BJ (cell line): ENCODE measurements around the gene STX10. TPM values are rescaled to one million over a fixed set of nuclear protein-coding genes. Genes with fewer than 3 reads are reported as not detected.

ENCODE experiments used
- CTCF ChIA-PET: fragments of 350-600 bp; formaldehyde crosslinking; extraction: SDS; loops from one replicate; lab custom pipeline; 2021; ENCODE audit warnings: antibody characterized with exemption, inconsistent platforms; lab: Yijun Ruan, JAX
- POLR2A ChIA-PET: fragments of 300-600 bp; sonication (Branson Sonifier 250); formaldehyde crosslinking; extraction: SDS; loops from one replicate; lab custom pipeline; 2021; ENCODE audit warnings: antibody characterized with exemption; lab: Charles Lee
- DNase-seq: peaks from one replicate; pipeline ENCODE4 v3.0.0-alpha.2; 2011; ENCODE audit warnings: low read depth
- H3K27me3 ChIP-seq: 2 replicates; pipeline ENCODE4 v1.6.0; 2011; ENCODE audit warnings: low read length; ENCODE audit not compliant: control insufficient read depth, insufficient read depth
- H3K36me3 ChIP-seq: 2 replicates; pipeline ENCODE4 v1.5.1; 2011; ENCODE audit warnings: low read length; ENCODE audit not compliant: control insufficient read depth, insufficient read depth
- H3K4me3 ChIP-seq: 2 replicates; pipeline ENCODE4 v1.5.1; 2011; ENCODE audit warnings: low read depth, mild to moderate bottlenecking, control low read depth, low read length
- polyA plus RNA-seq: library from polyadenylated mRNA; depleted of rRNA; stranded (reverse); fragments of >200 nt; gene quantifications from 2 replicates; pipeline ENCODE4 v1.2.3, GENCODE V29; 2011
- TF ChIP-seq, protein P1 (sequence below): IDR thresholded peaks from 2 replicates; pipeline ENCODE4 v1.5.1; 2011; ENCODE audit warnings: low read depth, mild to moderate bottlenecking, control low read depth, inconsistent platforms, low read length, moderate library complexity; ENCODE audit not compliant: insufficient read depth

STX10 gene
- polyA plus RNA-seq, 1 experiment = 73.1 TPM

DNA sequence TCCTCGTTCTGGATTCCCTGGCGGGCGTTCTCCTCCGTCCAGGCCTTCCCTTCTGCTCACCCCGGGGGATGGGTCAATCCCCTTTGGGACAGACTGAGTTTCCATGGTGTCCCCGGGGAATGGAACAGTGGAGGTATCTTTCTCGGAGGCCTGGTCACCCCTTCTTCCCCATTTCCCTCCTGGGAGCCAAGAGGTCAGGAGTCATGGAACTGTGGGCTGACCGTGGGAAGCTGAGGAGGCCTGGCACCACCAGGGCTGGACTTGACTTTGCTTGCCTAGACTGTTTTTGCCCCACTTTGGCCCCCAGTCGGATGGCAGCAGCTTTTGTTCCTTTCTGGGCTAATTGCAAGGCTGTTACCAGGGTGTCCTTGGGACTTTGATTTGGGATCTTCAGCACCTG lies 30.1 kb downstream of the STX10 start:
- TF ChIP-seq, protein P1, sequence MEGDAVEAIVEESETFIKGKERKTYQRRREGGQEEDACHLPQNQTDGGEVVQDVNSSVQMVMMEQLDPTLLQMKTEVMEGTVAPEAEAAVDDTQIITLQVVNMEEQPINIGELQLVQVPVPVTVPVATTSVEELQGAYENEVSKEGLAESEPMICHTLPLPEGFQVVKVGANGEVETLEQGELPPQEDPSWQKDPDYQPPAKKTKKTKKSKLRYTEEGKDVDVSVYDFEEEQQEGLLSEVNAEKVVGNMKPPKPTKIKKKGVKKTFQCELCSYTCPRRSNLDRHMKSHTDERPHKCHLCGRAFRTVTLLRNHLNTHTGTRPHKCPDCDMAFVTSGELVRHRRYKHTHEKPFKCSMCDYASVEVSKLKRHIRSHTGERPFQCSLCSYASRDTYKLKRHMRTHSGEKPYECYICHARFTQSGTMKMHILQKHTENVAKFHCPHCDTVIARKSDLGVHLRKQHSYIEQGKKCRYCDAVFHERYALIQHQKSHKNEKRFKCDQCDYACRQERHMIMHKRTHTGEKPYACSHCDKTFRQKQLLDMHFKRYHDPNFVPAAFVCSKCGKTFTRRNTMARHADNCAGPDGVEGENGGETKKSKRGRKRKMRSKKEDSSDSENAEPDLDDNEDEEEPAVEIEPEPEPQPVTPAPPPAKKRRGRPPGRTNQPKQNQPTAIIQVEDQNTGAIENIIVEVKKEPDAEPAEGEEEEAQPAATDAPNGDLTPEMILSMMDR = no peak
- no peak overlapping the region for H3K4me3 ChIP-seq
- POLR2A ChIA-PET = interaction anchor here (1.0 kb wide), 1 partner anchor 8 kb away, joined by 7 read pairs; no protein-coding TSS in a partner anchor
- no peak for DNase-seq
- CTCF ChIA-PET = interaction anchor here (1.1 to 2.3 kb wide), 6 partner anchors 11 to 155 kb away, joined by 4 to 10 read pairs (median 6); partner anchors contain the start of genes IER2 and STX10
- peaks cover 9% of the 10 kb centered on the region for H3K36me3 ChIP-seq
- no peaks in the 10 kb centered on the region for H3K27me3 ChIP-seq

DNA sequence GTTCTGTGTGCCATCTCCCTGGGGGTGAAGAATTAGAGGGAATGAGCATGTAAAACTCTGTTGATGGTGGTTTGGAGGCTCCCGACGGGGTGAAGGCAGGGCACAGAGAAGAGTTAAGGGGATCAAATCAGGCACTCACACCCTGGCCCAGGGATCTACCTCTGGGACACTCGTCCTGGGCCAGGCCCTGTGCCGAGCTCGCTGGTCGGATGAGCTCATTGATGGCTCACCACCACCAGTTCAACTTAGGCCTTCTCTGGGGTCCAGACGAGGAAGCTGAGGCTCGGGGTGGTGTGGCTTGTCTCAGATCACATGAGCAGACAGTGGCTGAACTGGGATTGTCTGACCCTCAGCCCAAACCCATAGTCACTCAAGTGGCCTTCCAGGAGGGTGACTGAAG lies 30.5 kb downstream of the STX10 start:
- peaks cover 8% of the 10 kb centered on the region for H3K36me3 ChIP-seq
- ChIA-PET POLR2A (interaction anchor here (1.0 kb wide), 1 partner anchor 8 kb away, joined by 7 read pairs; no protein-coding TSS in a partner anchor), CTCF (interaction anchor here (1.1 to 2.3 kb wide), 6 partner anchors 11 to 154 kb away, joined by 4 to 10 read pairs (median 6); partner anchors contain the start of genes IER2 and STX10)
- DNase-seq = no peak
- H3K27me3 ChIP-seq = no peaks in the 10 kb centered on the region
- TF ChIP-seq, protein P1 = no peak
- H3K4me3 ChIP-seq = peak overlapping the region; percentile 98

DNA sequence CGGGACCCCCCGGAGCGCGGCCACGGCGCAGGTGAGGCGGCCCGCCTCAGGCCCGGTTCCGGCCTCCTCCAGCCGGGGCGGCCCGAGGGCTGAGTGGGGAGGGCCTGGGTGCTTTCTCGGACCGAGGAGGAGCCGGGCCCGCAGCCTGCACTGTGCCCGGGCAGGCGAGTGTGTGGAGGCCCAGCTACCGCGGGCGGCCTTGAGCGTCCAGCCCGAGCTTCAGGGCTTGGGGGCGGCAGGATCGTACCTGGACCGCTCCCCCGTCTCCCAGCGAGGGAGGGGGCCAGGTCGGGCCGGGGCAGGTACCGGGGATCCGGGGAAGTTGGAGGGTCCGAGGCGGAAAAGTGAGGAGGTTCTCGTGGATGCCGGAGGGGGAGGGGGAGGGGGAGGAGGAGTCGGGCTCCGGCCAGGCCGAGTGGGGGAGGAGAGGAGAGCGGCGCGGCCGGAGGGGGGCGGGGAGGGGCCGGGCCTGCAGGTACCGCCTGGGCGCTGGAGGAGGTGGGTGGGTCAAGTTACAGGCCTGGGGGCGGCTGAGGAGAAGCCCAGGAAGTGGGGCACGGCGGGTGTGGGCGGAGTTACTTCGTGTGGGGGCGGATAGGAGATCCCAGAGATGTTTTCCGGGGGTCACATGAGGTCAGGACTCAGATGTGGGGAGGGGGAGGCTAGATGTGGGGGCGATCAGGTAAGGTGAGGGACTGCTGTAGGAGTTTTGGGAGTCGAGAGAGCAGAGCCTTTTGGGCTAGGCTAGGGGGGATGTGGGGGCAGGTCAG lies 31.6 kb downstream of the STX10 start:
- ChIA-PET CTCF (interaction anchor here (0.7 to 2.3 kb wide), 9 partner anchors 12 to 153 kb away, joined by 3 to 10 read pairs (median 5); partner anchors contain the start of genes IER2 and STX10), POLR2A (interaction anchor here (1.0 kb wide), 1 partner anchor 9 kb away, joined by 7 read pairs; no protein-coding TSS in a partner anchor)
- DNase-seq = no peak
- peaks cover 6% of the 10 kb centered on the region for H3K36me3 ChIP-seq
- TF ChIP-seq, protein P1 = no peak
- H3K27me3 ChIP-seq = no peaks in the 10 kb centered on the region
- H3K4me3 ChIP-seq = peak overlapping the region; percentile 98

DNA sequence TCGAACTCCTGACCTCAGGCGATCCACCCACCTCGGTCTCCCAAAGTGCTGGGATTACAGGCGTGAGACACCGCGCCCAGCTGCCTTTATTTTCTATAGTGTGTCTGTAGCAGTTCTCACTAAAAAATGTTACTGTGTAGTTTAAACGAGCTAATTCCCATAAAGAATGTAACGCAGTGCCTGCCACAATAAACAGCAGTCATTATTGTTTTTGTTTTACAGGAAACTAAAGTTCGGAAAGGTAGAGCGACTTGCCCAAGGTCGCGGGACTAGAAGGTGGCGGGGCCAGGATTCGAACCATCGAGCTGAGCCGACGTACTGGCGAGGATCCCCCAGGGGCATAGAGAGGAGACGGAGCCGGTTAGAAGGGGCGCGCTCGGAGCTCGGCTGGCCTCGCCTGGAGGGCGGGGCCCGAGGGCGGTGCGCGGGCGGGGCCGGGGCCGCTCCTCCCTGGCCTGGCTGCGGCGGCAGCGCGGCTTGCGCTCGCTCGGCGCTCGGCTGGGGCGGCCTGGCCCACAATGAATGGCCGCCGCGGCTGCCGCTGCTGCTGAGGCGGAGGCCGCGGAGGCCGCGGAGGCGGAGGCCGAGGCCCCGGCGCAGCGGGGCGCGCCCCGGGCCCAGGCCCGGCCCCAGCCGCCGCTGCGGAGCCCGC lies 32.3 kb downstream of the STX10 start, which contains the start of gene NACC1:
Gene NACC1, plus strand, starts transcription at position 493 of the 652 bp plus-strand sequence. CDS start 16,944 bp downstream, outside the sequence.
- ChIA-PET POLR2A (no interaction called here), CTCF (interaction anchor here (0.6 to 1.5 kb wide), 9 partner anchors 13 to 152 kb away, joined by 3 to 7 read pairs (median 4); partner anchors contain the start of genes IER2 and STX10)
- peaks cover 5% of the 10 kb centered on the region for H3K36me3 ChIP-seq

More for the DNA sequence above, 32.3 kb downstream of the STX10 start, which contains the start of gene NACC1:
- Histone ChIP-seq H3K4me3 (peak within 1 kb of the TSS; percentile 99), H3K27me3 (no peaks in the 10 kb centered on the region)
- no peak for DNase-seq
- TF ChIP-seq, protein P1 = no peak
